ENCODE results near the gene SYTL4. TPM values are rescaled to one million over a fixed set of nuclear protein-coding genes. Genes with fewer than 3 reads are reported as not detected.

The SYTL4 gene
- total and polyA plus RNA-seq, 2 of the 13 experiments (the other 11 are each of a cell fraction or from before 2014, with no cell fraction given): 0.41 to 0.73 TPM

GRCh38 chrX:100636321-100636991, 95.5 kb downstream of the SYTL4 start, which contains the start of gene TSPAN6 (continued):
- TF ChIP-seq ZNF552 (CRISPR knock-in tag; IDR thresholded peaks at IDR 0.05; ENCODE audit: borderline replicate concordance) (no peak), TFDP2 (CRISPR knock-in tag; IDR thresholded peaks at IDR 0.05) (no peak), LCORL (IDR thresholded peaks at IDR 0.05) (no peak), LCORL (CRISPR knock-in tag; IDR thresholded peaks at IDR 0.05) (0 out of 2 replicates have a peak, but pooled peaks have one; percentile 41), HDAC2 (CRISPR knock-in tag; IDR thresholded peaks at IDR 0.05) (no peak), SALL1 (CRISPR knock-in tag; IDR thresholded peaks at IDR 0.05) (0 out of 2 replicates have a peak, but pooled peaks have one; percentile 9), TERF1 (CRISPR knock-in tag; IDR thresholded peaks at IDR 0.05) (no peak), KLF9 (CRISPR knock-in tag; IDR thresholded peaks at IDR 0.05; ENCODE audit: low read depth) (no peak), LBX2 (CRISPR knock-in tag; IDR thresholded peaks at IDR 0.05; ENCODE audit: borderline replicate concordance) (no peak), ZMAT3 (CRISPR knock-in tag; conservative IDR thresholded peaks at IDR 0.05) (no peak), ZNF274 (CRISPR knock-in tag; IDR thresholded peaks at IDR 0.05) (no peak), PRMT3 (CRISPR knock-in tag; IDR thresholded peaks at IDR 0.05; ENCODE audit: borderline replicate concordance, low read depth) (no peak), BORCS8-MEF2B (CRISPR knock-in tag; IDR thresholded peaks at IDR 0.05) (no peak; the same call in 1 of the 2 replicates), FIP1L1 (IDR thresholded peaks at IDR 0.05; ENCODE audit: borderline replicate concordance, insufficient read depth, low read depth, low read length) (no peak), ZNF496 (CRISPR knock-in tag; IDR thresholded peaks at IDR 0.05; ENCODE audit: insufficient replicate concordance) (no peak), SP140L (CRISPR knock-in tag; IDR thresholded peaks at IDR 0.05; ENCODE audit: borderline replicate concordance) (no peak), ELF3 (CRISPR knock-in tag; IDR thresholded peaks at IDR 0.05) (peak; percentile 42; the same call in 1 of the 2 replicates), GABPA (IDR thresholded peaks at IDR 0.05; ENCODE audit: low read depth, low read length) (no peak), GABPA (CRISPR knock-in tag; IDR thresholded peaks at IDR 0.05; ENCODE audit: low read depth) (peak; percentile 63), PCBP2 (optimal IDR thresholded peaks at IDR 0.05; ENCODE audit: low read depth, low read length, poor library complexity, severe bottlenecking) (no peak)
- TF ChIP-seq, protein P1, sequence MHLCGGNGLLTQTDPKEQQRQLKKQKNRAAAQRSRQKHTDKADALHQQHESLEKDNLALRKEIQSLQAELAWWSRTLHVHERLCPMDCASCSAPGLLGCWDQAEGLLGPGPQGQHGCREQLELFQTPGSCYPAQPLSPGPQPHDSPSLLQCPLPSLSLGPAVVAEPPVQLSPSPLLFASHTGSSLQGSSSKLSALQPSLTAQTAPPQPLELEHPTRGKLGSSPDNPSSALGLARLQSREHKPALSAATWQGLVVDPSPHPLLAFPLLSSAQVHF (CRISPR knock-in tag; IDR thresholded peaks at IDR 0.05): no peak
- TF ChIP-seq, protein P2, sequence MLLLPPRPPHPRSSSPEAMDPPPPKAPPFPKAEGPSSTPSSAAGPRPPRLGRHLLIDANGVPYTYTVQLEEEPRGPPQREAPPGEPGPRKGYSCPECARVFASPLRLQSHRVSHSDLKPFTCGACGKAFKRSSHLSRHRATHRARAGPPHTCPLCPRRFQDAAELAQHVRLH (CRISPR knock-in tag; IDR thresholded peaks at IDR 0.05; ENCODE audit: borderline replicate concordance, low read depth): peak; percentile 44; the same call in 1 of the 2 replicates
- TF ChIP-seq, protein P3, sequence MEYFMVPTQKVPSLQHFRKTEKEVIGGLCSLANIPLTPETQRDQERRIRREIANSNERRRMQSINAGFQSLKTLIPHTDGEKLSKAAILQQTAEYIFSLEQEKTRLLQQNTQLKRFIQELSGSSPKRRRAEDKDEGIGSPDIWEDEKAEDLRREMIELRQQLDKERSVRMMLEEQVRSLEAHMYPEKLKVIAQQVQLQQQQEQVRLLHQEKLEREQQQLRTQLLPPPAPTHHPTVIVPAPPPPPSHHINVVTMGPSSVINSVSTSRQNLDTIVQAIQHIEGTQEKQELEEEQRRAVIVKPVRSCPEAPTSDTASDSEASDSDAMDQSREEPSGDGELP (IDR thresholded peaks at IDR 0.05; ENCODE audit: borderline replicate concordance, low read depth): no peak

Measured in HepG2 (cell line).